CD14-positive monocyte (primary cell): ENCODE measurements around the gene ITGA2B. TPM values are rescaled to one million over a fixed set of nuclear protein-coding genes. Genes with fewer than 3 reads are reported as not detected.

Experiments
- DNase-seq, 3 donors: peaks; one replicate each; pipeline ENCODE4 v3.0.0-alpha.2; 2011 to 2022
- H2AFZ ChIP-seq: 2 replicates; pipeline ENCODE4 v1.6.0; 2012; ENCODE audit warnings: mild to moderate bottlenecking, low read depth, low read length, inconsistent platforms; ENCODE audit not compliant: insufficient read depth, poor library complexity, severe bottlenecking
- H3K27ac ChIP-seq, 2 donors: 1 replicate in 1 of 2; 2 replicates in 1 of 2; pipeline ENCODE4 v1.5.1; 2012 to 2013; ENCODE audit warnings: low read length in 2 of 2, control low read depth in 1 of 2, inconsistent platforms in 1 of 2, low read depth in 1 of 2, mild to moderate bottlenecking in 1 of 2
- H3K27me3 ChIP-seq, 2 donors: one replicate each; pipeline versions ENCODE4 v1.6.0 to v1.6.1; 2011 to 2013; ENCODE audit warnings: low read length in 2 of 2; ENCODE audit not compliant: control insufficient read depth in 2 of 2, insufficient read depth in 2 of 2
- H3K36me3 ChIP-seq, 2 donors: replicated peaks in 1 of 2; 1 replicate in 1 of 2; 2 replicates in 1 of 2; pipeline versions ENCODE4 v1.5.1 to v1.6.1; 2012 to 2013; ENCODE audit warnings: low read length in 2 of 2, control low read depth in 1 of 2, inconsistent platforms in 1 of 2, mild to moderate bottlenecking in 1 of 2; ENCODE audit not compliant: insufficient read depth in 2 of 2, control insufficient read depth in 1 of 2
- H3K4me1 ChIP-seq, 2 donors: 1 replicate in 1 of 2; 2 replicates in 1 of 2; pipeline versions ENCODE4 v1.5.1 to v1.6.1; 2012 to 2013; ENCODE audit warnings: low read length in 2 of 2, control low read depth in 1 of 2, inconsistent platforms in 1 of 2, mild to moderate bottlenecking in 1 of 2, moderate library complexity in 1 of 2; ENCODE audit not compliant: insufficient read depth in 2 of 2, control insufficient read depth in 1 of 2
- H3K4me2 ChIP-seq: replicated peaks from 2 replicates; pipeline ENCODE3; 2012; ENCODE audit warnings: low read length, moderate library complexity, mild to moderate bottlenecking; ENCODE audit not compliant: poor library complexity, severe bottlenecking; ENCODE audit errors: extremely low read depth
- H3K4me3 ChIP-seq, 3 experiments: fragments of 200-600 bp in 1 of 3; sonication (generic) in 1 of 3; replicated peaks in 1 of 3; 1 replicate in 2 of 3; 2 replicates in 1 of 3; pipeline ENCODE4 v1.5.1; 2011 to 2013; ENCODE audit warnings: low read length in 3 of 3, mild to moderate bottlenecking in 3 of 3, control low read depth in 2 of 3, low read depth in 2 of 3, inconsistent platforms in 1 of 3, moderate library complexity in 1 of 3
- H3K79me2 ChIP-seq: 2 replicates; pipeline ENCODE4 v1.6.0; 2012; ENCODE audit warnings: mild to moderate bottlenecking, control low read depth, inconsistent platforms, low read length, moderate library complexity; ENCODE audit not compliant: insufficient read depth
- H3K9ac ChIP-seq: 2 replicates; pipeline ENCODE4 v1.6.0; 2017; ENCODE audit warnings: low read length, mild to moderate bottlenecking; ENCODE audit not compliant: insufficient read depth, poor library complexity, severe bottlenecking
- H3K9me3 ChIP-seq, 2 donors: replicated peaks in 1 of 2; 1 replicate in 1 of 2; 2 replicates in 1 of 2; pipeline versions ENCODE4 v1.5.1 to v1.6.1; 2012 to 2013; ENCODE audit warnings: low read length in 2 of 2, control low read depth in 1 of 2; ENCODE audit not compliant: control insufficient read depth in 1 of 2, insufficient read depth in 1 of 2
- H4K20me1 ChIP-seq: 2 replicates; pipeline ENCODE4 v1.6.0; 2012; ENCODE audit warnings: mild to moderate bottlenecking, low read length, control low read depth, moderate library complexity; ENCODE audit not compliant: insufficient read depth
- H3K27ac Mint-ChIP-seq, 7 donors: one replicate each; pipeline ENCODE4 v1.8.0; 2020; ENCODE audit warnings: mild to moderate bottlenecking in 7 of 7, mixed read lengths in 7 of 7, moderate library complexity in 6 of 7, inconsistent platforms in 2 of 7
- H3K27me3 Mint-ChIP-seq, 3 donors: one replicate each; pipeline ENCODE4 v1.8.0; 2021 to 2022; ENCODE audit warnings: low read depth in 3 of 3, mild to moderate bottlenecking in 3 of 3, mixed read lengths in 3 of 3, moderate library complexity in 3 of 3, inconsistent platforms in 1 of 3
- H3K36me3 Mint-ChIP-seq, 2 donors: one replicate each; pipeline ENCODE4 v1.8.0; 2020; ENCODE audit warnings: mixed read lengths in 2 of 2, inconsistent platforms in 1 of 2, mild to moderate bottlenecking in 1 of 2
- H3K4me1 Mint-ChIP-seq: one replicate; pipeline ENCODE4 v1.8.0; 2020; ENCODE audit warnings: mild to moderate bottlenecking, mixed read lengths
- H3K4me3 Mint-ChIP-seq, 2 donors: one replicate each; pipeline ENCODE4 v1.8.0; 2020; ENCODE audit warnings: mild to moderate bottlenecking in 2 of 2, mixed read lengths in 2 of 2, moderate library complexity in 1 of 2
- H3K9me3 Mint-ChIP-seq, 7 donors: one replicate each; pipeline ENCODE4 v1.8.0; 2020 to 2022; ENCODE audit warnings: mixed read lengths in 7 of 7, mild to moderate bottlenecking in 6 of 7, moderate library complexity in 6 of 7, inconsistent platforms in 2 of 7
- CTCF ChIP-seq: fragments of 200-600 bp; IDR thresholded peaks from one replicate; pipeline ENCODE4 v1.8.0; 2022; ENCODE audit warnings: antibody characterized with exemption, mild to moderate bottlenecking
- WGBS: methylation state at CpG from one replicate; pipeline ENCODE4 v1.1.5; 2013; ENCODE audit warnings: missing lambda C conversion rate; ENCODE audit not compliant: insufficient coverage; 5-methylcytosine and 5-hydroxymethylcytosine counted together
- intact Hi-C, 2 donors: fragments of 100-400 bp; cut with micrococcal nuclease; formaldehyde crosslinking; loops; one replicate each; pipeline versions ENCODE4 v1.15.0 to v1.15.1; 2023
- polyA plus RNA-seq, 3 donors: library from polyadenylated mRNA; depleted of rRNA in 1 of 3; unstranded in 2 of 3; stranded (reverse) in 1 of 3; fragments of 300-500 nt in 2 of 3; fragments of >200 nt in 1 of 3; fragmentation: Illumina TruSeq in 2 of 3; gene quantifications; 1 replicate in 2 of 3; 2 replicates in 1 of 3; pipeline ENCODE4 v1.2.3, GENCODE V29; 2012 to 2021

ITGA2B gene
- polyA plus RNA-seq, 3 donors, result 0.21 to 1.2 (median 1.1) TPM

- Histone ChIP-seq H3K36me3 (no peaks in the 10 kb centered on the region), H3K4me2 (no peak overlapping the region), H3K27ac (no peak overlapping the region), H3K9me3 (no peaks in the 10 kb centered on the region), H3K4me1 (peaks cover 19 to 20% of the 10 kb centered on the region in 2 donors), H2AFZ (peak overlapping the region; percentile 7), H3K4me3 (no peak overlapping the region), H4K20me1 (no peaks in the 10 kb centered on the region), H3K27me3 (peaks cover 3 to 17% of the 10 kb centered on the region in 2 donors), H3K79me2 (no peaks in the 10 kb centered on the region), H3K9ac (no peak overlapping the region)
- peaks cover 0 to 4% of the 10 kb centered on the region in 2 donors for H3K36me3 Mint-ChIP-seq
- peaks cover 0 to 2% (median 0%) of the 10 kb centered on the region in 7 donors for H3K9me3 Mint-ChIP-seq
- DNase-seq, result no peak
- peaks cover 26% of the 10 kb centered on the region for H3K4me1 Mint-ChIP-seq
- H3K27me3 Mint-ChIP-seq, result peaks cover 11 to 25% (median 18%) of the 10 kb centered on the region in 3 donors
- H3K4me3 Mint-ChIP-seq, result no peak overlapping the region
- peak overlapping the region in 1 of 7 donors; percentile 35 for H3K27ac Mint-ChIP-seq
- 49% methylated on average over 7 of the region's 10 CpGs for WGBS
- no peak for TF ChIP-seq CTCF
- intact Hi-C loops, result no loop called here
These were observed 911 bp upstream of the ITGA2B start for GRCh38 chr17:44390250-44390870.

- Histone ChIP-seq H3K79me2 (no peaks in the 10 kb centered on the region), H3K4me2 (peak overlapping the region; percentile 19), H3K9ac (no peak overlapping the region), H3K4me1 (peaks cover 24 to 25% of the 10 kb centered on the region in 2 donors), H3K27me3 (peaks cover 3 to 20% of the 10 kb centered on the region in 2 donors), H3K27ac (no peak overlapping the region), H3K4me3 (no peak overlapping the region), H3K36me3 (no peaks in the 10 kb centered on the region), H2AFZ (peak overlapping the region; percentile 7), H4K20me1 (no peaks in the 10 kb centered on the region), H3K9me3 (no peaks in the 10 kb centered on the region)
- TF ChIP-seq CTCF, result no peak
- Mint-ChIP-seq H3K9me3 (peaks cover 0 to 2% (median 0%) of the 10 kb centered on the region in 7 donors), H3K4me1 (peaks cover 30% of the 10 kb centered on the region), H3K27ac (peak overlapping the region in 1 of 7 donors; percentile 76), H3K27me3 (peaks cover 14 to 28% (median 23%) of the 10 kb centered on the region in 3 donors), H3K36me3 (peaks cover 0 to 4% of the 10 kb centered on the region in 2 donors), H3K4me3 (peak overlapping the region in 1 of 2 donors; percentile 68)
- intact Hi-C loops, result no loop called here
- DNase-seq, result peak; percentile 18 to 41 (median 37)
- WGBS, result 8% methylated on average over 2 of the region's 6 CpGs
These were observed 314 bp upstream of the ITGA2B start for GRCh38 chr17:44389723-44390202.
